GM18498 (cell line): ENCODE results near the gene TIAL1.
"Not testable (repeated sequence)": the region's sequence is repeated elsewhere in the genome, so short reads cannot be mapped to it uniquely, and the experiment has no call there.

Source experiments
- ATAC-seq: cut with Tn5 transposase; IDR thresholded peaks from one replicate; pipeline ENCODE4 v1.9.1; 2021; ENCODE audit warnings: mild to moderate bottlenecking, moderate library complexity; ENCODE audit not compliant: unreplicated experiment

Gene TIAL1, protein sequence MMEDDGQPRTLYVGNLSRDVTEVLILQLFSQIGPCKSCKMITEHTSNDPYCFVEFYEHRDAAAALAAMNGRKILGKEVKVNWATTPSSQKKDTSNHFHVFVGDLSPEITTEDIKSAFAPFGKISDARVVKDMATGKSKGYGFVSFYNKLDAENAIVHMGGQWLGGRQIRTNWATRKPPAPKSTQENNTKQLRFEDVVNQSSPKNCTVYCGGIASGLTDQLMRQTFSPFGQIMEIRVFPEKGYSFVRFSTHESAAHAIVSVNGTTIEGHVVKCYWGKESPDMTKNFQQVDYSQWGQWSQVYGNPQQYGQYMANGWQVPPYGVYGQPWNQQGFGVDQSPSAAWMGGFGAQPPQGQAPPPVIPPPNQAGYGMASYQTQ

GRCh38 chr10:119596537-119597404 is at the start of gene TIAL1:
Gene TIAL1, minus strand, starts transcription at chr10:119596964. Its CDS starts 499 bp downstream, at chr10:119596465.
- ATAC-seq = peak; percentile 83

GRCh38 chr10:119644994-119645393 is 48.2 kb upstream of the TIAL1 start:
- ATAC-seq = no peak

- no peak for ATAC-seq
Measured at GRCh38 chr10:119644205-119644814, 47.5 kb upstream of the TIAL1 start.

DNA sequence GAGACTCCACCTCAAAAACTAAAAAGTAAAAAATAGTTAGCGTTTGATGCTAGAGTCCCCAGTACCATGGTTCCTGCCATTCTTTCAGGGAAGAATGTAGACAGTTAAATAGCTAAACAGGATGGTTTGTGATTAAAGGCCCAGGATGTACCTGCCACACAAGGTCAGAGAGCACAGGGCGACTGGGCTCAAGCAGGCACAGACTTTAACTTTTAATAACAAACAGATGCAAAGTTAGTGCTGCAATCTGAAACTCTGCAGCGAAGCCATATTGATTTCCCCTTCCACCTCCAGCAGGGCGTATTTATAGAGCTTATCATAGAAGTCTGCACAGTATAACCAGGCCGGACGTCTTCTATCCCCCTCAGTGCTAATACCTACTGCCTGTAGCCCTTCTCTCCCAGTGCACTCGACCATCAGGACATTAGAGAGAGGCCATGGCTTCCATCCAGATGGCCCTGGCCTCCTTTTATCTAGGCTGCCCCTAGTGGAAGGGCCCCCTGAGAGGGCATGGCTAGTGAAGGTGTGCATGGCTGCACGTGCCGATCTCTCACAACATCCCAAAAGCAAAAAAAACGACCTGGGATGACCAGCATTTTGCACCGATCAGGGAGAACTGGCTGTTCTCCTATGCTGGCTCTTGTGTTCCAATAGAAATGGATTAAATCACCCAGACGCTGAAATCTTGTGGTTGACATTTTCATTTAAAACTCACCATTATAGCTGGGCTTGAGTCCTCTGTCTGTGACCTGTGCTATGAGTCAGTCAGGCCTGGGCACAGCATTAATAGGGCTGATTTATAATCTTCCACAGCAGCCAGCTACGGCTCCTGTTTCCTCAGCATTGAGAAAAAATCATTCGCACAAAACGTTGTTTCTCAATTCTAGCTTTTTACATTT is 46.8 kb upstream of the TIAL1 start:
- ATAC-seq = no peak

DNA sequence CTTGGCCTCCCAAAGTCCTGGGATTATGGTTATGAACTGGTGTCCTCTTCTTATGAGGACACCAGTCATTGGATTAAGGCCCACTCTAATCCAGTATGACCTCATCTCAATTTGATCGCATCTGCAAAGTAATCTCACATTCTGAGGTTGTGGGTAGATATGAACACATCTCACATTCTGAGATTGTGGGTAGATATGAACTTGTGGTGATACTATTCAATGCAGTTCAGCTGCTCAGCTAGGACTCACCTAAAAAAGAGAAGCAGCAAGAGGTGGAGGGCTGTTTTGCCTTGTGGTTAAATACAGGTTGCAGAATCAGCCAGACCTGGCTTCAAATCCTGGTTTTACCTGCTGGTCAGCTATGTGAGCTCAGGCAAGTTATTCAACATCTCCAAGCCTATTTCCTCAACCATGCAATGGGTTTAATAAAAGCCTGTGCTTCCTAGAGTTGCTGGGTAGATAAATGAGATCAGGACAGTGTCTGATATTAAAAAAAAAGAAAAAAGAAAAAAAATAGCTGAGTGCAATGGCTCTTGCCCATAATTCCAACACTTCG is 45.9 kb upstream of the TIAL1 start:
- no peak for ATAC-seq

- no peak for ATAC-seq
Measured at GRCh38 chr10:119640875-119641526, 44.2 kb upstream of the TIAL1 start.

GRCh38 chr10:119640384-119640783 is 43.6 kb upstream of the TIAL1 start:
- no peak for ATAC-seq

DNA sequence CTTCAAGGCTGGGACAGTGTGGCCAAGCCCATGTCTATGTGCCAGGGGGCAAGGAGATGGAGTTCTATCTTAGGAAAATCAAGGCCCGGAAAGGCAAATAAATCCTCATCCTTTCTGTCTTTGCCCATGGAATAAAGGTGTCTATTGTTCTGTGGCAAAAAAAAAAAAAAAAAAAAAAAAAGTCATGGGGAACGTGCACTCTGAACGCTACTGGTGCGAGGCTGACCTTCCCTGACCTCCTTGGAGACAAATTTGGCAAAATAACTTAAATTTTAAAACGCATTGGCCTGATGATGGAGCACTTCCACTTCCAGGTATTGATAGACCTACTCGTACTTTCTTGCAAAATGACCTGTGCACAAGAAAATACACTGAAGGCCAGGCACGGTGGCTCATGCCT is 42.2 kb upstream of the TIAL1 start:
- no peak for ATAC-seq

GRCh38 chr10:119637631-119638030 is 40.9 kb upstream of the TIAL1 start:
- no peak for ATAC-seq

- no peak for ATAC-seq
Measured at GRCh38 chr10:119634219-119634544, 37.4 kb upstream of the TIAL1 start.

DNA sequence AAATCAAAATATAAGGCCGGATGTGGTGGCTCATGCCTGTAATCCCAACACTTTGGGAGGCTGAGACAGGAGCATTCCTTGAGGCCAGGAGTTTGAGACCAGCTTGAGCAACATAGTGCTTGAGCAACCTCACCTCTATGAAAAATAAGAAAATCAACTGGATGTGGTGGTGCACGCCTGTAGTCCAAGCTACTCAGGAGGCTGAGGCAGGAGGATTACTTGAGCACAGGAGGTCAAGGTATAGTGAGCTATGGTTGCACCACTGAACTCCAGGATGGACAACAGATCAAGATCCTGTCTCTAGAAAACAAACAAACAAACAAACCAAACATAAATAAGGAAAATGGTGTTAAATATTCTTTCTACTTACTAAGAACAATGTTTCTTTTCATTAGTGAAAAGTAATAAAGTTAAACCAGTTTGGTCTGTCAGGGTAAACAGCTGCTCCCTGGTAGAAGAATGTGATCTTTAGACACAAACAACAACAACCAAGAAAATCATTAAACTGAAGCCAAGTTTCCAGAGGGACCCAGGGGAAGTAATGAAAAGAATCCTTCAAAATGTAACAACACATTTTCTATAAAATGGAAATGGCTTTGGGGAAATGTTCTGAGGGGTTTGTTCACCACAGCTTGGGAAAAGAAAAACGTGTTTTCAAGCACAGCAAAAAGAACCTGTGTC is 36.9 kb upstream of the TIAL1 start:
- ATAC-seq = no peak

- no peak for ATAC-seq
Measured at GRCh38 chr10:119630300-119630699, 33.5 kb upstream of the TIAL1 start.

- no peak for ATAC-seq
Measured at GRCh38 chr10:119625570-119626280, 29.0 kb upstream of the TIAL1 start.

- ATAC-seq = no peak
Measured at GRCh38 chr10:119621078-119621384, 24.3 kb upstream of the TIAL1 start.

DNA sequence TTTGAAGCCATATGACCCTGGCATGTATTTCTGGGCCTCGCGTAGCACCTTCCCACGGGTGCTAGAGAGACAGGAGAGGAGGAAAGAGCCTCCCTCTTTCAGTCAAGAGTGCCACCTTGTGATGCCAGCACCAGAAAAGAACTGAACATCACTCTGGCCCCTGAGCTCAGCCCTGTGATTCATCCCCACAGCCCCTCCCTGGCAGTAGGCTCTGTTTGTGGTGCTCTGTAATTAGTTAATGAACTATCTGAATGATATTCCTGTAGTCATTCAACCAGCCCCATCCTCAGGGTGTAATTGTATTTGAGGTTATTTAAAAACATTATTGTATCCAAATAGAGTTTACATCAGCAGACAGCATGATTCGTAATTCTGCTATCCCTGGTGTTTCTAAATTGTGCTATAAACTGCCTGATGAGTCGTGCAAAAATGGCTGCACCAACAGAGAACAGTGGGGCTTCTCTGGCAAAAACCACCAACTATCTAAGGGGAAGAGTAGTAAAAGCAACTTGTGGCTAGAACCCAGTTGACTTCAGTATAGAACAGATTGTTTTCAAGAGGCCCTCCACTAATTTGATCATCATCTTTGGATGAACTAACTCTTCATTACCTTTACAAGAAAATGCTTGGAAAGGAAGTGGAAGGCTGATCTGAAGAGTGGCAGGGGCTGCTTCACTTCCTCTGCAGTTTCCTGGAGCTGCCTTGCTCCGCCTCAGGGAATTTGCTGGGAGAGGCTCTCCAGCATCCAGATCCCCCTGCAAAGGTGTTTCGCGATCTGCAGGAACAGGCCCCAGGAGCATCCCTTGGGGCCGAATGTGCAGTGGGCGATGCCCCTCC is 23.7 kb upstream of the TIAL1 start:
- no peak for ATAC-seq

- ATAC-seq = not testable (repeated sequence)
Measured at GRCh38 chr10:119619811-119620210, 23.0 kb upstream of the TIAL1 start.

- no peak for ATAC-seq
Measured at GRCh38 chr10:119619215-119619614, 22.5 kb upstream of the TIAL1 start.
